Osteocyte (in vitro differentiated cells): Measurements from ENCODE around the gene GABRA4. TPM values are rescaled to one million over a fixed set of nuclear protein-coding genes. Genes with fewer than 3 reads are reported as not detected.

ENCODE experiments used
- DNase-seq: peaks from one replicate; pipeline ENCODE4 v3.0.0; 2021; ENCODE audit warnings: mixed read lengths; ENCODE audit not compliant: unreplicated experiment; ENCODE audit errors: extremely low spot score
- H3K27ac Mint-ChIP-seq: one replicate; pipeline ENCODE4 v1.8.0; 2021; ENCODE audit warnings: mild to moderate bottlenecking, mixed read lengths; ENCODE audit not compliant: unreplicated experiment
- H3K27me3 Mint-ChIP-seq: one replicate; pipeline ENCODE4 v1.8.0; 2021; ENCODE audit warnings: mixed read lengths; ENCODE audit not compliant: unreplicated experiment
- H3K36me3 Mint-ChIP-seq: one replicate; pipeline ENCODE4 v1.8.0; 2021; ENCODE audit warnings: mixed read lengths; ENCODE audit not compliant: unreplicated experiment
- H3K4me1 Mint-ChIP-seq: one replicate; pipeline ENCODE4 v1.8.0; 2021; ENCODE audit warnings: mixed read lengths; ENCODE audit not compliant: unreplicated experiment
- H3K4me3 Mint-ChIP-seq: one replicate; pipeline ENCODE4 v1.8.0; 2021; ENCODE audit warnings: mild to moderate bottlenecking, moderate library complexity, mixed read lengths; ENCODE audit not compliant: unreplicated experiment
- H3K9me3 Mint-ChIP-seq: one replicate; pipeline ENCODE4 v1.8.0; 2021; ENCODE audit warnings: mixed read lengths; ENCODE audit not compliant: unreplicated experiment
- long read RNA-seq: library from polyadenylated mRNA; unstranded; transcript quantifications from one replicate; pipeline ENCODE4 v2.0.0, GENCODE V29; 2021
- total RNA-seq: library from RNA; stranded (reverse); gene quantifications from 2 replicates; pipeline ENCODE4 v1.2.1, GENCODE V29; 2021
- TF ChIP-seq, protein P1 (sequence below): fragments of 200-600 bp; sonication (generic); IDR thresholded peaks from 2 replicates; pipeline ENCODE4 v1.5.0; 2021; ENCODE audit warnings: antibody characterized with exemption, mild to moderate bottlenecking, moderate library complexity

Gene GABRA4
- not detected in 2 replicates for total RNA-seq
- long read RNA-seq = 0 reads

GRCh38 chr4:46993075-46994006, at the start of gene GABRA4:
Gene GABRA4, minus strand, starts transcription at chr4:46993581. Its CDS starts 157 bp downstream, at chr4:46993424.
- Mint-ChIP-seq H3K4me3 (peak within 1 kb of the TSS; percentile 62), H3K9me3 (no peaks in the 10 kb centered on the region), H3K27me3 (peaks cover 74% of the 10 kb centered on the region), H3K27ac (no peak within 1 kb of the TSS), H3K4me1 (peaks cover 12% of the 10 kb centered on the region), H3K36me3 (no peaks in the 10 kb centered on the region)
- TF ChIP-seq, protein P1, sequence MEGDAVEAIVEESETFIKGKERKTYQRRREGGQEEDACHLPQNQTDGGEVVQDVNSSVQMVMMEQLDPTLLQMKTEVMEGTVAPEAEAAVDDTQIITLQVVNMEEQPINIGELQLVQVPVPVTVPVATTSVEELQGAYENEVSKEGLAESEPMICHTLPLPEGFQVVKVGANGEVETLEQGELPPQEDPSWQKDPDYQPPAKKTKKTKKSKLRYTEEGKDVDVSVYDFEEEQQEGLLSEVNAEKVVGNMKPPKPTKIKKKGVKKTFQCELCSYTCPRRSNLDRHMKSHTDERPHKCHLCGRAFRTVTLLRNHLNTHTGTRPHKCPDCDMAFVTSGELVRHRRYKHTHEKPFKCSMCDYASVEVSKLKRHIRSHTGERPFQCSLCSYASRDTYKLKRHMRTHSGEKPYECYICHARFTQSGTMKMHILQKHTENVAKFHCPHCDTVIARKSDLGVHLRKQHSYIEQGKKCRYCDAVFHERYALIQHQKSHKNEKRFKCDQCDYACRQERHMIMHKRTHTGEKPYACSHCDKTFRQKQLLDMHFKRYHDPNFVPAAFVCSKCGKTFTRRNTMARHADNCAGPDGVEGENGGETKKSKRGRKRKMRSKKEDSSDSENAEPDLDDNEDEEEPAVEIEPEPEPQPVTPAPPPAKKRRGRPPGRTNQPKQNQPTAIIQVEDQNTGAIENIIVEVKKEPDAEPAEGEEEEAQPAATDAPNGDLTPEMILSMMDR = no peak
- no peak for DNase-seq

- TF ChIP-seq, protein P1 = no peak
- Mint-ChIP-seq H3K27me3 (peaks cover 66% of the 10 kb centered on the region), H3K4me1 (no peaks in the 10 kb centered on the region), H3K27ac (no peak overlapping the region), H3K36me3 (no peaks in the 10 kb centered on the region), H3K4me3 (no peak overlapping the region), H3K9me3 (no peaks in the 10 kb centered on the region)
- DNase-seq = no peak
These were observed 47.4 kb upstream of the GABRA4 start for GRCh38 chr4:47040828-47041227.

GRCh38 chr4:47038263-47038662, 44.9 kb upstream of the GABRA4 start:
- Mint-ChIP-seq H3K4me3 (no peak overlapping the region), H3K4me1 (no peaks in the 10 kb centered on the region), H3K27ac (no peak overlapping the region), H3K9me3 (no peaks in the 10 kb centered on the region), H3K27me3 (peaks cover 63% of the 10 kb centered on the region), H3K36me3 (no peaks in the 10 kb centered on the region)
- DNase-seq = no peak
- TF ChIP-seq, protein P1 = no peak

DNA sequence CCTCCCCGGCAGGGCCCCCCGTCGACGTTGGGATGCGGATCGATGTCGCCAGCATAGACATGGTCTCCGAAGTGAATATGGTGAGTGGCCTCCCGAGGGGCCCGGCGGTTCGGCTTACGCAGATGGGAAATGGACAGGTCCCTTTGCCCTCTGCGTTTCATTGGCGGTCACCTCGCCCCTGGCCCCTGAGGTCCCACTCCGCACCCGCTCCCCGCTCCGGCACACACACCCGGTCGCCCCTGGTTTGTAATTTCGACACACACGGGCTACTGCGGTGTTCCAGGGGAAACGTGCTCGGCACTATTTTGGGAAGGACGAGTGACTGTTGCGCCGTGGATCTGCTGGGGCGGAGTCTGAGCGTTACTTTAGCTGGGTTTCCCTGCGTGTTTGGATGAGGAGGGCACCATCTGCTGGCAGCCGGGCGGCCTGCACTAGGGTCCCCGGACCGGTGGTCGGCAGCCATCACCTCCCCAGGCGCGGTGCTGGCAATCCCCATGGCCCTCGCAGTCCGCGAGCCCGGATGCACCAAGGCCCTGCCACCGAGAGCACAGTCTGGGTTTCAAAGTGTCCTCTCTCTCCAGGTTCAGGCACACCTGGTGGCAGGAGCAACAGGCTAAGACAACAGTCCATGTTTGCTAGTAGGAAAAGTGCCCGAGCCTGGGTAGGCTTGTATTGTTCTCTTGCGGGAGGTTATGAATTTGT, 39.2 kb upstream of the GABRA4 start:
- peaks cover 70% of the 10 kb centered on the region for H3K27me3 Mint-ChIP-seq
- H3K9me3 Mint-ChIP-seq = no peaks in the 10 kb centered on the region
- H3K27ac Mint-ChIP-seq = no peak overlapping the region
- peak overlapping the region; percentile 70 for H3K4me3 Mint-ChIP-seq
- peak; percentile 84 for DNase-seq
- no peaks in the 10 kb centered on the region for H3K36me3 Mint-ChIP-seq
- peaks cover 21% of the 10 kb centered on the region for H3K4me1 Mint-ChIP-seq
- TF ChIP-seq, protein P1 = peak; percentile 88
